HG02678 (cell line): Measurements from ENCODE around the gene PTF1A.
A peak's percentile ranks its signal among the peaks of the same experiment; 100 is the strongest.

Source experiments
- ATAC-seq: cut with Tn5 transposase; IDR thresholded peaks from one replicate; pipeline ENCODE4 v1.9.1; 2021; ENCODE audit warnings: mild to moderate bottlenecking, moderate library complexity; ENCODE audit not compliant: unreplicated experiment

Gene PTF1A

GRCh38 chr10:23191764-23192711 is at the start of gene PTF1A:
PTF1A (plus strand) TSS chr10:23192312; CDS start chr10:23192531, 219 bp downstream.
- ATAC-seq: no peak

GRCh38 chr10:23146258-23146657 is 45.9 kb upstream of the PTF1A start:
- ATAC-seq: no peak

- ATAC-seq: no peak
Measured at GRCh38 chr10:23147035-23147434, 45.1 kb upstream of the PTF1A start.

GRCh38 chr10:23148214-23148613 is 43.9 kb upstream of the PTF1A start:
- ATAC-seq: no peak

GRCh38 chr10:23150091-23150490 is 42.0 kb upstream of the PTF1A start:
- ATAC-seq: no peak

GRCh38 chr10:23150610-23151009 is 41.5 kb upstream of the PTF1A start:
- ATAC-seq: no peak

GRCh38 chr10:23151071-23151470 is 41.0 kb upstream of the PTF1A start:
- ATAC-seq: no peak

GRCh38 chr10:23155169-23155568 is 36.9 kb upstream of the PTF1A start:
- no peak for ATAC-seq

- ATAC-seq: no peak
Measured at GRCh38 chr10:23156447-23157150, 35.5 kb upstream of the PTF1A start.

GRCh38 chr10:23157239-23157681 is 34.9 kb upstream of the PTF1A start:
- ATAC-seq: peak; percentile 43

GRCh38 chr10:23157691-23158369 is 34.3 kb upstream of the PTF1A start:
- peak; percentile 70 for ATAC-seq

- peak; percentile 70 for ATAC-seq
Measured at GRCh38 chr10:23158370-23158769, 33.7 kb upstream of the PTF1A start.

GRCh38 chr10:23171232-23171876 is 20.8 kb upstream of the PTF1A start:
- no peak for ATAC-seq

- no peak for ATAC-seq
Measured at GRCh38 chr10:23172429-23173213, 19.5 kb upstream of the PTF1A start.

- ATAC-seq: no peak
Measured at GRCh38 chr10:23173214-23174073, 18.7 kb upstream of the PTF1A start.

- no peak for ATAC-seq
Measured at GRCh38 chr10:23174074-23174976, 17.8 kb upstream of the PTF1A start.

- ATAC-seq: no peak
Measured at GRCh38 chr10:23174977-23175512, 17.1 kb upstream of the PTF1A start.

- no peak for ATAC-seq
Measured at GRCh38 chr10:23186178-23186577, 5.9 kb upstream of the PTF1A start.
